Measurements from ENCODE around the gene ITK. TPM values are rescaled to one million over a fixed set of nuclear protein-coding genes. Genes with fewer than 3 reads are reported as not detected.

Gene ITK
- total RNA-seq, 4 donors from 2014 or later: 0.80 to 6.3 (median 1.6) TPM

DNA sequence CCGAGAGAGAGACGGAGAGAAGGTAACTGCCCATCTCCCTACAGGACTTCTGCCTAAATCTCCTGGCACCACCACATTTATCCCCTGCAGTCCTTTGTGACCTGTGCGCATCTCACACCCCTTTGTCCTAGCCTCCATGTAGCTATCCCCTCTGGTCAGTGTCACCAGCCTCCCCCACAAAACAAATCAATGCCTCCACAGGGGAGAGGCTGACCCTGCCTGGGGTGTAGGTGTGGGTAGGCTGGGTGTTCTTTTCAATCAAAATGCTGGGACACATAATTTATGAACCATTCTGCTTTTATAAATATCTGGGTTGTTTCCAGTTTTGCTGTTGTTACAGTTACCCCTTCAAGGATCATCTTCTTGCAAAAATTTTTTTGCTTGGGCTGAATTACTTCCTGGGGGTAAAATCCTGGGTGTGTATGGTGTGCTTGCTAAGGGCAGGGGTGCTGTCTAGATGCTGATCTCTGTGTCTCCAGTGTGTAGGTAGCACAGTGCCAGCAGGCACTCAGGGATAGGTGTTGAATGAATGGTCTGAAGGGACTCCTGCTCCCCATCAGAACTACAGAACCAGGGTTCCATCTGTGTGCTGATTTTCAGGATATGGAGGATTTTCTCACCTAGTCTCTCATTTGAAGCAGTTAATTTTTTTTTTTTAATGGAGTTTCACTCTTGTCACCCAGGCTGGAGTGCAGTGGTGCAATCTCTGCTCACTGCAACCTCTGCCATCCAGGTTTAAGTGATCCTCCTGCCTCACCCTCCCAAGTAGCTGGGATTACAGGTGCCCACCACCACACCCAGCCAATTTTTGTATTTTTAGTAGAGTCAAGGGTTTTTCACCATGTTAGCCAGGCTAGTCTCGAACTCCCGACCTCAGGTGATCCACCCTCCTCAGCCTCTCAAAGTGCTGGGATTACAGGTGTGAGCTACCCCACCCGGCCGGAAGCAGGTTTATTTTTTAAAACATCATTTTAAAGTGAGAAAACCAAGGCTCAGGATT lies 14.1 kb upstream of the ITK start, which contains the start of gene GARIN3:
Gene GARIN3 (minus strand): TSS at position 51 of the 1,000 bp plus-strand sequence. CDS start 96 bp downstream, outside the sequence.
- WGBS: 87% methylated on average over 7 of the region's 7 CpGs
- no peaks in the 10 kb centered on the region for H3K9me3 ChIP-seq
- peaks cover 0 to 19% (median 0%) of the 10 kb centered on the region in 4 donors for H3K27me3 ChIP-seq
- TF ChIP-seq EP300 (IDR thresholded peaks at IDR 0.05): no peak
- TF ChIP-seq, protein P1, sequence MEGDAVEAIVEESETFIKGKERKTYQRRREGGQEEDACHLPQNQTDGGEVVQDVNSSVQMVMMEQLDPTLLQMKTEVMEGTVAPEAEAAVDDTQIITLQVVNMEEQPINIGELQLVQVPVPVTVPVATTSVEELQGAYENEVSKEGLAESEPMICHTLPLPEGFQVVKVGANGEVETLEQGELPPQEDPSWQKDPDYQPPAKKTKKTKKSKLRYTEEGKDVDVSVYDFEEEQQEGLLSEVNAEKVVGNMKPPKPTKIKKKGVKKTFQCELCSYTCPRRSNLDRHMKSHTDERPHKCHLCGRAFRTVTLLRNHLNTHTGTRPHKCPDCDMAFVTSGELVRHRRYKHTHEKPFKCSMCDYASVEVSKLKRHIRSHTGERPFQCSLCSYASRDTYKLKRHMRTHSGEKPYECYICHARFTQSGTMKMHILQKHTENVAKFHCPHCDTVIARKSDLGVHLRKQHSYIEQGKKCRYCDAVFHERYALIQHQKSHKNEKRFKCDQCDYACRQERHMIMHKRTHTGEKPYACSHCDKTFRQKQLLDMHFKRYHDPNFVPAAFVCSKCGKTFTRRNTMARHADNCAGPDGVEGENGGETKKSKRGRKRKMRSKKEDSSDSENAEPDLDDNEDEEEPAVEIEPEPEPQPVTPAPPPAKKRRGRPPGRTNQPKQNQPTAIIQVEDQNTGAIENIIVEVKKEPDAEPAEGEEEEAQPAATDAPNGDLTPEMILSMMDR (IDR thresholded peaks at IDR 0.05): no peak
- no peak for TF ChIP-seq POLR2AphosphoS5 (IDR thresholded peaks at IDR 0.05)
- no peak for TF ChIP-seq POLR2A (IDR thresholded peaks at IDR 0.05; ENCODE audit: low read depth)
- H3K27ac ChIP-seq (replicated peaks in 1 of 4): no peak within 1 kb of the TSS
- H3K36me3 ChIP-seq: no peaks in the 10 kb centered on the region
- intact Hi-C loops (cut with DNase I): no loop called here
- peak; percentile 42 for DNase-seq (ENCODE audit: extremely low spot score)
- H3K4me1 ChIP-seq: no peaks in the 10 kb centered on the region
- H3K4me3 ChIP-seq: no peak within 1 kb of the TSS

DNA sequence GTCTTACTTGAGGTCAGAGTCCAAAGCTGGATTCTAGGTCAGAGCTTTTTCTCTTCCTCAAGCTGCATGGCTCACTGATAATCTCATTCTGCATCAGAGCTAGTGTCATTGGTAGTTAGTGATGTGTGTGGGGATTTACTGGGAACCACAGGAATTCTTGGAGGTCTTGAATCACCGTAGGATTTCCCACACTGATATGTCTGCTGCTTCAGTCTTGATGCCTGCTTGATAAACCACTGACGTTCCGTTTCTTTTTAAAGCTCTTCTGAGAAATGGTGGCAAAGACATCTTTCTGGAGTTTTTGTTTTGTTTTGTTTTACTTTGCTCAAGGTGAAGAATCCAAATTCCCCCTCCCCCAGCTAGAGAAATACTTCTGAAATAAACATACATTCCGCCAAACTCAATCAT lies 13.4 kb upstream of the ITK start:
- WGBS: 75% methylated on average over 4 of the region's 4 CpGs
- Histone ChIP-seq H3K9me3 (no peaks in the 10 kb centered on the region), H3K36me3 (no peaks in the 10 kb centered on the region), H3K4me3 (no peak overlapping the region), H3K27ac (replicated peaks in 1 of 4) (no peak overlapping the region), H3K27me3 (peaks cover 0 to 15% (median 0%) of the 10 kb centered on the region in 4 donors), H3K4me1 (no peaks in the 10 kb centered on the region)
- no peak for TF ChIP-seq POLR2AphosphoS5 (IDR thresholded peaks at IDR 0.05)
- intact Hi-C loops (cut with DNase I): no loop called here
- DNase-seq (ENCODE audit: extremely low spot score): peak; percentile 10

DNA sequence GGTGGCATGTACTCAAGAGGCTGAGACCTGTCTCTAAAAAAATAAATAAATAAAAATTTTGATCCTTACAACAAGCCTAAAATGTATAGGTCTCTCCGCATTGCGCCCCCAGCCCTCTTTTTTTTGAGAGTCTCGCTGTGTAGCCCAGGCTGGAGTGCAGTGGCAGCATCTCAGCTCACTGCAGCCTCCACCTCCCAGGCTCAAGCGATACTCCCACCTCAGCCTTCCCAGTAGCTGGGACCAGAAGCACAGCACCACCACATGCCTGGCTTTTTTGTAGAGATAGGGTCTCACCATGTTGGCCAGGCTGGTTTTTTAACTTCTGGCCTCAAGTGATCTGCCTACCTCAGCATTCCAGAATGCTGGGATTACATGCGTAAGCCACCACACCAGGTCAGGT lies 12.4 kb upstream of the ITK start:
- TF ChIP-seq, protein P1 (IDR thresholded peaks at IDR 0.05): no peak
- TF ChIP-seq POLR2A (IDR thresholded peaks at IDR 0.05; ENCODE audit: low read depth): no peak
- no peak for TF ChIP-seq POLR2AphosphoS5 (IDR thresholded peaks at IDR 0.05)
- Histone ChIP-seq H3K27me3 (peaks cover 0 to 12% (median 0%) of the 10 kb centered on the region in 4 donors), H3K36me3 (no peaks in the 10 kb centered on the region), H3K27ac (replicated peaks in 1 of 4) (no peak overlapping the region), H3K4me3 (no peak overlapping the region), H3K4me1 (no peaks in the 10 kb centered on the region), H3K9me3 (no peaks in the 10 kb centered on the region)
- peak; percentile 77 for DNase-seq (ENCODE audit: extremely low spot score)
- WGBS: 95% methylated on average over 5 of the region's 5 CpGs
- intact Hi-C loops (cut with DNase I): no loop called here

DNA sequence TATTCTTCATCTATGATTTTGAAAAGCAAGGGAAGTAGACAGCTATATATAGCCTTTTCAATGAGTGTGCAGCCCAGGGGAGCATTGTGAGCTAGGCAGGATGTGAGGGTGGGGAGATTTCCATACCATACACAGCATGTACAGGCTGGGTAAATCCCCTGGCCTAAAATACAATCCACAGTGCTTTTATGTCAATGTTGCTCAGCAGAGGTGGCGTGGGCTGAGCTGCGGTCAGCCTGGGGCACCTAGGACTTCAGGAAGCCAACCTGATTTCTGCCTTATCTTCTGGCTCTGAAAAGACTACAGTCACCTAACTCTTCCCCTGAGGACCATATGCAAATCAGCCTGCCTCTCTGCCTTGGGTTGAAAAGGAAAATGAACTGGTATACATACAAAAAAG lies 8.2 kb upstream of the ITK start:
- Histone ChIP-seq H3K4me1 (no peaks in the 10 kb centered on the region), H3K4me3 (no peak overlapping the region), H3K36me3 (no peaks in the 10 kb centered on the region), H3K27ac (replicated peaks in 1 of 4) (no peak overlapping the region), H3K27me3 (peaks cover 0 to 7% (median 0%) of the 10 kb centered on the region in 4 donors), H3K9me3 (no peaks in the 10 kb centered on the region)
- 79% methylated on average over 2 of the region's 2 CpGs for WGBS
- TF ChIP-seq POLR2AphosphoS5 (IDR thresholded peaks at IDR 0.05) (no peak), EP300 (IDR thresholded peaks at IDR 0.05) (no peak), POLR2A (IDR thresholded peaks at IDR 0.05; ENCODE audit: low read depth) (no peak)
- TF ChIP-seq, protein P1 (IDR thresholded peaks at IDR 0.05): no peak
- intact Hi-C loops (cut with DNase I): no loop called here
- peak; percentile 83 for DNase-seq (ENCODE audit: extremely low spot score)

DNA sequence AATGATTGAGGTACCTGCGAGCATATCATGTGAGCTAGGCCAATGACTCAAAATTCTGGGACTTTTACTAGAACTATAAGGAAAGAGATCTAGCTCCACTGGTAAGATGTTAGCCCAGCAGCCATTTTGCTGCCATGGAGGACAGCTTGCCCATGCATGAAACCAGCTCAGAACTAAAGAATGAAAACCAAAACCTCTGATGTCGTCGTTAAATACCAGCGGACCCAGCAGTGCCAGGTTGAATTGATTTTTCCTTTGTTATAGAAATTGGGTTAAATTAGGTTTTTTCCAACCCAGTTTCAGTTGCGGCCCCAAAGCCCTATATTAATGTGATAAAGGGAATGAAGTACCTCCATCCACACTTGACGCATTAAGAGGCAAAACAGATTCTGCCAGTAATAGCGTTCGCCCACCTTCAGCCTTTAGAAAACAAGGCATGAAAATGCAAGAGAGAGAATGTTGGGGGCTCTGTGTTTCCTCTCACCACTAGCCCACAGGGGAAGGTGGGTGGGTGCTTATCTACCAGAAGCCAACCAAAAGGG lies 5.5 kb upstream of the ITK start:
- peak; percentile 53 for DNase-seq (ENCODE audit: extremely low spot score)
- TF ChIP-seq POLR2A (IDR thresholded peaks at IDR 0.05; ENCODE audit: low read depth) (no peak), EP300 (IDR thresholded peaks at IDR 0.05) (no peak), POLR2AphosphoS5 (IDR thresholded peaks at IDR 0.05) (no peak)
- TF ChIP-seq, protein P1 (IDR thresholded peaks at IDR 0.05): no peak
- no peak overlapping the region for H3K27ac ChIP-seq (replicated peaks in 1 of 4)
- intact Hi-C loops (cut with DNase I): no loop called here
- no peaks in the 10 kb centered on the region for H3K9me3 ChIP-seq
- H3K27me3 ChIP-seq: no peaks in the 10 kb centered on the region
- no peaks in the 10 kb centered on the region for H3K36me3 ChIP-seq
- 96% methylated on average over 8 of the region's 8 CpGs for WGBS
- H3K4me3 ChIP-seq: no peak overlapping the region
- H3K4me1 ChIP-seq: no peaks in the 10 kb centered on the region
